Measurements from ENCODE around the gene ENO1.
A peak's percentile ranks its signal among the peaks of the same experiment; 100 is the strongest.

GRCh38 chr1:8863138-8863537 lies 15.3 kb downstream of the ENO1 start:
- peak; percentile 61; the same call in 1 of the 2 replicates for TF ChIP-seq POLR2A (IDR thresholded peaks at IDR 0.05; ENCODE audit: low read depth, low read length)
- no peak for TF ChIP-seq SPI1 (IDR thresholded peaks at IDR 0.05; ENCODE audit: low read depth, low read length)
- no peak for TF ChIP-seq TAF1 (IDR thresholded peaks at IDR 0.05; ENCODE audit: low read depth, low read length)
- TF ChIP-seq POLR2AphosphoS5 (IDR thresholded peaks at IDR 0.05; ENCODE audit: low read depth, low read length), result peak; percentile 60
- no peak for TF ChIP-seq PAX5 (IDR thresholded peaks at IDR 0.05; ENCODE audit: insufficient read depth, low read length, severe bottlenecking)
- TF ChIP-seq POU2F2 (IDR thresholded peaks at IDR 0.05; ENCODE audit: low read depth, low read length), result no peak
